GM12873 (cell line): Measurements from ENCODE around the gene NAXE.

Experiments
- CTCF ChIP-seq: IDR thresholded peaks from 2 replicates; pipeline ENCODE4 v1.5.1; 2012; ENCODE audit warnings: low read depth, mild to moderate bottlenecking, moderate library complexity, low read length, control low read depth; ENCODE audit not compliant: insufficient read depth; ENCODE audit errors: missing control alignments

The NAXE gene

GRCh38 chr1:156556354-156556753 lies 35.2 kb upstream of the NAXE start:
- TF ChIP-seq CTCF = no peak

- TF ChIP-seq CTCF = no peak
Observed at GRCh38 chr1:156559086-156559796, 32.3 kb upstream of the NAXE start.

GRCh38 chr1:156559797-156560385 lies 31.7 kb upstream of the NAXE start:
- no peak for TF ChIP-seq CTCF

- no peak for TF ChIP-seq CTCF
Observed at GRCh38 chr1:156560585-156561163, 30.9 kb upstream of the NAXE start.

GRCh38 chr1:156565519-156565918 lies 26.1 kb upstream of the NAXE start:
- no peak for TF ChIP-seq CTCF

- TF ChIP-seq CTCF = no peak
Observed at GRCh38 chr1:156566436-156566835, 25.1 kb upstream of the NAXE start.

GRCh38 chr1:156571261-156571852 lies 20.2 kb upstream of the NAXE start:
- TF ChIP-seq CTCF = no peak
